AG04449 (cell line): Measurements from ENCODE around the gene SETD1B.

ENCODE experiments used
- CTCF ChIA-PET: fragments of 350-600 bp; formaldehyde crosslinking; extraction: SDS; loops from one replicate; lab custom pipeline; 2021; ENCODE audit warnings: antibody characterized with exemption; lab: Yijun Ruan, JAX
- POLR2A ChIA-PET: fragments of 400-600, 350-600 bp; formaldehyde crosslinking; extraction: SDS; loops from one replicate; lab custom pipeline; 2020; ENCODE audit warnings: antibody characterized with exemption, inconsistent platforms; lab: Yijun Ruan, JAX
- DNase-seq: peaks from one replicate; pipeline ENCODE4 v3.0.0-alpha.2; 2010; ENCODE audit warnings: low read depth, low spot score
- H3K4me3 ChIP-seq: 2 replicates; pipeline ENCODE4 v1.5.1; 2011; ENCODE audit warnings: low read depth, mild to moderate bottlenecking, control low read depth, low read length
- CTCF ChIP-seq: IDR thresholded peaks from one replicate; pipeline ENCODE4 v1.5.1; 2011; ENCODE audit warnings: mild to moderate bottlenecking, moderate library complexity, low read length, control low read depth, inconsistent platforms; ENCODE audit not compliant: insufficient read depth; ENCODE audit errors: missing control alignments

SETD1B gene

GRCh38 chr12:121812921-121813896, 9.4 kb downstream of the SETD1B start:
- CTCF ChIA-PET: interaction anchor here (0.8 to 31.1 kb wide), 17 partner anchors 13 to 236 kb away, joined by 3 to 1100 read pairs (median 5); partner anchors contain the start of genes PSMD9 and RHOF
- POLR2A ChIA-PET: interaction anchor here (1.2 to 1.7 kb wide), 2 partner anchors 75 to 112 kb away, joined by 4 to 6 read pairs; partner anchors contain the start of gene PSMD9
- no peak for DNase-seq
- H3K4me3 ChIP-seq: peak overlapping the region; percentile 72
- TF ChIP-seq CTCF: no peak

GRCh38 chr12:121813951-121814350, 10.1 kb downstream of the SETD1B start:
- no peak for DNase-seq
- H3K4me3 ChIP-seq: no peak overlapping the region
- CTCF ChIA-PET: interaction anchor here (3.7 to 31.1 kb wide), 3 partner anchors 13 to 27 kb away, joined by 19 to 1100 read pairs (median 54); partner anchors contain the start of gene RHOF
- TF ChIP-seq CTCF: no peak
- POLR2A ChIA-PET: no interaction called here

GRCh38 chr12:121814429-121815119, 10.8 kb downstream of the SETD1B start:
- ChIA-PET POLR2A (no interaction called here), CTCF (interaction anchor here (1.7 to 31.1 kb wide), 3 partner anchors 8 to 27 kb away, joined by 3 to 1100 read pairs (median 7); partner anchors contain the start of gene RHOF)
- no peak overlapping the region for H3K4me3 ChIP-seq

GRCh38 chr12:121815263-121815662, 11.5 kb downstream of the SETD1B start:
- ChIA-PET CTCF (interaction anchor here (1.7 to 31.1 kb wide), 3 partner anchors 8 to 28 kb away, joined by 3 to 1100 read pairs (median 7); partner anchors contain the start of gene RHOF), POLR2A (interaction anchor here (1.1 kb wide), 1 partner anchor 8 kb away, joined by 3 read pairs; no protein-coding TSS in a partner anchor)
- TF ChIP-seq CTCF: no peak
- no peak for DNase-seq
- no peak overlapping the region for H3K4me3 ChIP-seq

More at GRCh38 chr12:121814429-121815119, 10.8 kb downstream of the SETD1B start:
- DNase-seq: no peak
- no peak for TF ChIP-seq CTCF

GRCh38 chr12:121816925-121817647, 13.3 kb downstream of the SETD1B start:
- no peak for DNase-seq
- no peak overlapping the region for H3K4me3 ChIP-seq
- CTCF ChIA-PET: interaction anchor here (1.1 to 31.1 kb wide), 3 partner anchors 12 to 30 kb away, joined by 4 to 1100 read pairs (median 7); partner anchors contain the start of gene RHOF
- POLR2A ChIA-PET: no interaction called here
- TF ChIP-seq CTCF: no peak
